ENCODE results near the gene ZIC4. TPM values are rescaled to one million over a fixed set of nuclear protein-coding genes. Genes with fewer than 3 reads are reported as not detected.

The ZIC4 gene
- total RNA-seq, 1 donor from 2014 or later, result not detected

- no peak for DNase-seq (ENCODE audit: low spot score)
- Mint-ChIP-seq H3K4me3 (no peak overlapping the region), H3K27ac (no peak overlapping the region), H3K36me3 (ENCODE audit: low read depth) (no peaks in the 10 kb centered on the region), H3K9me3 (no peaks in the 10 kb centered on the region), H3K27me3 (ENCODE audit: insufficient read depth) (peaks cover 39% of the 10 kb centered on the region), H3K4me1 (ENCODE audit: low read depth) (no peaks in the 10 kb centered on the region)
- intact Hi-C loops (cut with micrococcal nuclease), result no loop called here
Observed at GRCh38 chr3:147364771-147365170, 41.6 kb downstream of the ZIC4 start.

DNA sequence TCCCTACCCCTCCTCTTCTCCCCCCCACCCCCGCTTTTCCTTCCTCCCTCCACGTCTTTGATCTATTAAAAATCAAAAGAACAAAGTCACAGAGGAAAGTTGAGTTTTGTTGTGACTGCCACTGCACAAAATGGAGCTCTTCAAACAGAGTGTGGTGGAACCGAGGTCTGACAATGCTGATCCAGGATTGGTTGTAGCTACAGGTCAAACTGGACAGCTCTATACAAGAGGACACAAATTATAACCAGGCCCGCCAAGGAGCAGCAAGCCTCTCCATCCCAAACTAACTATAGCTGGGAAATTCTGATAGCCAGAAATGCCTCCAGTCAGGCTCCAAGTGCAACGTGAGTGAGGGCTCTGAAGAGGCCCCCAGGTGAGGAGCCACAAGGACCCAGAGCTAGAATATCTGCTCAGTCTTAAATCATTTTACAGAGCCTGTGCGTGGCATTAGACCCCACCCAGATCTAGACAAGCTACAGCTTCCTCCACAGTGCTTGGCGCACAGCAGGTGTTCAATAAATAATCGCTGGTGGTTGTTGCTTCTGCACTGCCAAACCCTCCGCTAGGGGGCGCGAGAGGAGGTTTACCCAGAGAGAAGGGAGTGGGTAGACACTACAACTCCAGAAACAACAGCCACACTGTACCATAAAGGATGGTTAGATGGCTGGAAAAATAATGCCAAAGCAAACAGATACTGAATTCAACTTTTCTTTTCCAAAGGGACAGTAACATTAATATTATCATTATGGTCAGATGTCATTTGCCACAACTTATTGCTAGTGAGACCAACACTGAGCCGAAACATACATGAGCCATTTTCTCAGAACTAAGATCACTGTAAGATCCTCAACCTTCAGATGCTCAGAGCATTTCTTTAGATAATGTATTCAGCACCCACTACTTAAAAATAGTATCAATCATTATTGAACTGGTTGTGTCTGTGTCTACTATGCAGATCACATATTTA, 44.6 kb downstream of the ZIC4 start:
- H3K4me3 Mint-ChIP-seq, result no peak overlapping the region
- H3K9me3 Mint-ChIP-seq, result no peaks in the 10 kb centered on the region
- intact Hi-C loops (cut with micrococcal nuclease), result no loop called here
- no peak overlapping the region for H3K27ac Mint-ChIP-seq
- H3K4me1 Mint-ChIP-seq (ENCODE audit: low read depth), result no peaks in the 10 kb centered on the region
- H3K36me3 Mint-ChIP-seq (ENCODE audit: low read depth), result no peaks in the 10 kb centered on the region
- DNase-seq (ENCODE audit: low spot score), result no peak
- peaks cover 47% of the 10 kb centered on the region for H3K27me3 Mint-ChIP-seq (ENCODE audit: insufficient read depth)

- DNase-seq (ENCODE audit: low spot score), result no peak
- Mint-ChIP-seq H3K27ac (peak overlapping the region; percentile 18), H3K27me3 (ENCODE audit: insufficient read depth) (peaks cover 56% of the 10 kb centered on the region), H3K36me3 (ENCODE audit: low read depth) (no peaks in the 10 kb centered on the region), H3K9me3 (no peaks in the 10 kb centered on the region), H3K4me1 (ENCODE audit: low read depth) (no peaks in the 10 kb centered on the region), H3K4me3 (no peak overlapping the region)
- intact Hi-C loops (cut with micrococcal nuclease), result no loop called here
Observed at GRCh38 chr3:147360646-147361453, 45.5 kb downstream of the ZIC4 start.

DNA sequence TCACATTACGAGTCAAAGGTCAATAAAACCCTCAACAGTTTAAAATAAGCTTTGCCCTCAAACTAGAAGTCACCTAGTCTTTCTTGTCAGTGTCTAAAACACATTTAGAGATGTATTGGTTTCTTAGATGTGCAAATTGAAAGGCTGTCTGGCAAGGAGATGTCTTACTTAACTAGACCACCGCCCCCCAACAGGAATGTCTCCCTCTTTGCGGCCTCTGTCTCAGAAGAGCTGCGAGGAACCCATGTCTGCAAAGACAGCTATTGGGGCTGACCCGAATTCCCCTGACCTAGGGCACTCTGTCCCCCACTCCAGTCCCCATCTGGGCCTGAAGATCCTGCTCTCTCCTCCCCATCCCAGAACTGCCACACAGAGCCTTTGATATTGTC, 46.3 kb downstream of the ZIC4 start:
- intact Hi-C loops (cut with micrococcal nuclease), result no loop called here
- H3K27ac Mint-ChIP-seq, result no peak overlapping the region
- no peak overlapping the region for H3K4me3 Mint-ChIP-seq
- H3K9me3 Mint-ChIP-seq, result no peaks in the 10 kb centered on the region
- H3K36me3 Mint-ChIP-seq (ENCODE audit: low read depth), result no peaks in the 10 kb centered on the region
- H3K4me1 Mint-ChIP-seq (ENCODE audit: low read depth), result no peaks in the 10 kb centered on the region
- DNase-seq (ENCODE audit: low spot score), result no peak
- H3K27me3 Mint-ChIP-seq (ENCODE audit: insufficient read depth), result peaks cover 62% of the 10 kb centered on the region

DNA sequence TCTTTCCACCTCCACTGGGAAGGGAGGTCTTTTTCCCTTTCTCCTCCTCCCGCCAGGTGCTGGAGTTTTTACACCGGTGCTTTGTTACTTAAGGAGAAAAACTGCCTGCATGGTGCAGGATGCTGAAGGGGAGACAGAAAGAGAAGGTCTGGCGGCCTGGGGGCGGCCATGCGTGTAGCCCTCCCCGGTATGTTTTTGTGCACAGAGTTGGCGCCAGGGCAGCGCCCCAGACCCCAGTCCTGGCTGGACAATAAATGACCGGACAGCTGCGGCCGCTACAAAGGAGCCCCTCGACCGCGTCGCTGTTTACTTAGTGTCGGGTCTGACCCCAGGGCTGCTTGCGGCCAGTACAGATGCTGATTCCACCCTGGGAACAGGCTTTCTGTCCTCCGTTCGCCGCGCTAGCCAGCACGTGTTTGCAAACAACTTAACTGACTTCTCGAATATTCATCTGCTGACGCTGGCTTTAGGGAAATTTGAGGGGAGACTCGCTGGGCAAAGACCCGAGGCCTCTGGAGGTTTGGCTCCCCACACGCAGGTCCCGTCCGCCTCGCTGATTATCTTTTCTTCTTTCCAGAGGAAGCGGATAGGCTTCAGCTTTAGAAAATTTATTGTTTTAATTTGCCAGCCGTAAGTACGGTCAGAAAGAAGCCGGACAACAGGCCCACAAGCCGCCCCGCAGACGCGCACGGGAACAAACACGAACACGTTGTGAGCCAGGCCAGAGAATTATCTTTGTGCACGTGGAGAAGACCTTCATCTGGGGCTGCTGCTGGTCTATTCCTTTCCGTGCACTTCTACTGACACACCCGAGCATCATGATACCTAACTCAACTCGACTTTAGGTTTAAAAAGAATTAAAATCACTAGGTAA, 46.9 kb downstream of the ZIC4 start:
- Mint-ChIP-seq H3K4me3 (no peak overlapping the region), H3K36me3 (ENCODE audit: low read depth) (no peaks in the 10 kb centered on the region), H3K9me3 (no peaks in the 10 kb centered on the region), H3K4me1 (ENCODE audit: low read depth) (no peaks in the 10 kb centered on the region), H3K27ac (no peak overlapping the region), H3K27me3 (ENCODE audit: insufficient read depth) (peaks cover 66% of the 10 kb centered on the region)
- intact Hi-C loops (cut with micrococcal nuclease), result loop anchor here (2.0 kb wide), 2 partner anchors 29 to 63 kb away; no protein-coding TSS in a partner anchor
- DNase-seq (ENCODE audit: low spot score), result no peak

DNA sequence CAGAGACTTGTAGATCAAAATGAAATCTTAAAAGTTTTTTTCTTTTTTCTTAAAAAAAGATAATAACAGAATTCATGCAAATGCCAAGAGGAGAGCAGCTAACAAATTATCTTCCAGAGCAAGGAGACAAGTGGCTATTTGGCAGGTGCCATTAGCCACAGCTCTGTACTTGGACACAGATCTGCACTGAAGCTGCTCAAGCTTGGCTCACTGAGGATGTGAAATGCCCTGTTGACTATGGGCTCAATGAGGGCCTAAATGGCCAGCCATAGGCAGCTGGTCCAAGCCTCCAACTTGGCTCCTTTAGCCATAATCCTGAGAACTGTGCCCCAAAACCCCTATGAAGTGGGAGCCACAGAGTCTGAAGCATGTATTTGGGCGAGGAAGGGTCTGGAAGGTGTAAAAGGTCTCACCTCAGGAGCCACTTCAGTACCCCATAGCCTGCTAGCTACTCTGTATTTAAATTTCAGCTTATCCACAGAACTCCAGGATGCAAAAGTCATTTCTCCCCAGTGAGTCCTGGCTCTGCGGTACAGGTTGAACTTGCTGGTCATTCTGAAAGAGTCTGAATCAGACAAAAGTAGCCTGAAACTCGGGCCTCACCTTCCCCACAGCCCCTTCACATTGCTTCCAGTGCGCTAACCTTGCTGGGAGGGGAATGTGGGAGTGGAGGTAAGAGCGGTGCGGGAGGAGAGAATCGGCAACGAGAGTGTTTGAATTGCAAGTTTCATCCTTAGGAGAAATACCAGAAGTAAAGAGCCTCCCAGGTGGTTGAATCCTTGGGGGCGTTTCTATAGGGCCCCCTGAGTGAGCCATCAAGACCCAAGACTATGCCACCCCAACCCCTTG, 48.0 kb downstream of the ZIC4 start:
- Mint-ChIP-seq H3K4me3 (no peak overlapping the region), H3K9me3 (no peaks in the 10 kb centered on the region), H3K4me1 (ENCODE audit: low read depth) (no peaks in the 10 kb centered on the region), H3K36me3 (ENCODE audit: low read depth) (no peaks in the 10 kb centered on the region), H3K27me3 (ENCODE audit: insufficient read depth) (peaks cover 74% of the 10 kb centered on the region), H3K27ac (no peak overlapping the region)
- no peak for DNase-seq (ENCODE audit: low spot score)
- intact Hi-C loops (cut with micrococcal nuclease), result loop anchor here (2.0 kb wide), 2 partner anchors 30 to 64 kb away; no protein-coding TSS in a partner anchor

GRCh38 chr3:147356909-147357900, 49.1 kb downstream of the ZIC4 start:
- intact Hi-C loops (cut with micrococcal nuclease), result loop anchor here (2.0 kb wide), 1 partner anchor 58 kb away; no protein-coding TSS in a partner anchor
- peak overlapping the region; percentile 79 for H3K27ac Mint-ChIP-seq

DNA sequence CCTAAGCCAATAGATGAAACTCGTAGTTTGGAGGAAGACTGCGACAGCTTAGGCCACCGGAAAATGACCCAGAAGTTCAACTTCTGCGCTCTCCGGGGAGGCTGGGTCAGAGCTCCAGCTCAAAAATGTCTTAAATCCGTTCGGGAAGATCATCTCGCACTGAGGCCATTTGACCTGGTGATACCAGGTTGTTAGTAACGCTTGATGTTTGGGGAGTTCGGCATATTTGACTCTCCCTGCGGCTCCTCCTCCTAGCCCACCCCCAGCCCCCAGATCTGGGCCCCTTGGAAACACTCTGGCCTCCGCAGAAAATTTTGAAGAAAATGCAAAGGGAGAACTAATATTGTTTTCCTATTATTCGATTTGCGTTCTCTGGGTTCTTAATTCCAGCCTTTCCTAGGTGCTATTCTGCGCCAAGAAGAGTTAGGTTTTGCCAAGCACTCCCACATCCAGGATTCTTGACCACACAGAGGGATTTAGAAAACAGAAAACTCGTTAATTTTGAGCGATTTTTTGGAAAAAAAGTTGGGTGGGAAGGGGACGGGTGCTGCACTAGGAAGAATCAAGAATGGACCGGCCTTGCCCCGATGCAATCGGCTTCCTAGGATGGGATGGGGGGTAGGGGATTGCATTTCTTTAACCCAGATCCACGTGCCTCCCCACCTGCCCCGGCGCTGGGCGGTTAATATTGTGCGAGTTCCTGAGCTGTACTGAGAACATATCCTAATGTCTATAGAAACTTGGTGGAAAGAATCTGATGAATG, 50.0 kb downstream of the ZIC4 start:
- no peak overlapping the region for H3K4me3 Mint-ChIP-seq
- no peaks in the 10 kb centered on the region for H3K36me3 Mint-ChIP-seq (ENCODE audit: low read depth)
- H3K4me1 Mint-ChIP-seq (ENCODE audit: low read depth), result no peaks in the 10 kb centered on the region
- peak overlapping the region; percentile 44 for H3K27ac Mint-ChIP-seq
- H3K9me3 Mint-ChIP-seq, result no peaks in the 10 kb centered on the region
- intact Hi-C loops (cut with micrococcal nuclease), result loop anchor here (2.0 kb wide), 1 partner anchor 58 kb away; no protein-coding TSS in a partner anchor
- DNase-seq (ENCODE audit: low spot score), result no peak
- peaks cover 70% of the 10 kb centered on the region for H3K27me3 Mint-ChIP-seq (ENCODE audit: insufficient read depth)

More at GRCh38 chr3:147356909-147357900, 49.1 kb downstream of the ZIC4 start:
- no peaks in the 10 kb centered on the region for H3K9me3 Mint-ChIP-seq
- no peak overlapping the region for H3K4me3 Mint-ChIP-seq
- no peaks in the 10 kb centered on the region for H3K4me1 Mint-ChIP-seq (ENCODE audit: low read depth)
- H3K36me3 Mint-ChIP-seq (ENCODE audit: low read depth), result no peaks in the 10 kb centered on the region
- peaks cover 74% of the 10 kb centered on the region for H3K27me3 Mint-ChIP-seq (ENCODE audit: insufficient read depth)
- no peak for DNase-seq (ENCODE audit: low spot score)

- peaks cover 65% of the 10 kb centered on the region for H3K27me3 Mint-ChIP-seq (ENCODE audit: insufficient read depth)
- no peak overlapping the region for H3K4me3 Mint-ChIP-seq
- H3K27ac Mint-ChIP-seq, result no peak overlapping the region
- no peaks in the 10 kb centered on the region for H3K4me1 Mint-ChIP-seq (ENCODE audit: low read depth)
- H3K9me3 Mint-ChIP-seq, result no peaks in the 10 kb centered on the region
- no peaks in the 10 kb centered on the region for H3K36me3 Mint-ChIP-seq (ENCODE audit: low read depth)
- intact Hi-C loops (cut with micrococcal nuclease), result loop anchor here (2.0 kb wide), 2 partner anchors 13 to 59 kb away; no protein-coding TSS in a partner anchor
- DNase-seq (ENCODE audit: low spot score), result no peak
Observed at GRCh38 chr3:147355753-147356090, 50.6 kb downstream of the ZIC4 start.

GRCh38 chr3:147355084-147355752, 51.1 kb downstream of the ZIC4 start:
- Mint-ChIP-seq H3K27ac (no peak overlapping the region), H3K36me3 (ENCODE audit: low read depth) (no peaks in the 10 kb centered on the region), H3K9me3 (no peaks in the 10 kb centered on the region), H3K4me1 (ENCODE audit: low read depth) (no peaks in the 10 kb centered on the region), H3K27me3 (ENCODE audit: insufficient read depth) (peaks cover 63% of the 10 kb centered on the region), H3K4me3 (no peak overlapping the region)
- no peak for DNase-seq (ENCODE audit: low spot score)
- intact Hi-C loops (cut with micrococcal nuclease), result loop anchor here (2.0 kb wide), 1 partner anchor 14 kb away; no protein-coding TSS in a partner anchor

All from activated T-helper 1 cell treated with anti-CD3 and anti-CD28 coated beads, Interleukin-12 subunit alpha, Interleukin-12 subunit beta, Interleukin-2, Interleukin-4 antibody, amounts not matched to agents 30 ng/mL and 10 ng/mL and 1 ng/mL, durations not matched to agents 14 hours and 24 hours and 36 hours (primary cell).